Calu3 (cell line): ENCODE results near the gene SHROOM4. TPM values are rescaled to one million over a fixed set of nuclear protein-coding genes. Genes with fewer than 3 reads are reported as not detected.

Source experiments
- BruUV-seq: library from RNA; stranded (reverse); fragments of 400-500 nt; replicated peaks from 2 replicates; lab custom pipeline; 2021; lab: Mats Ljungman, UMichigan
- CTCF ChIA-PET: fragments of 300-600 bp; sonication (Branson Sonifier 250); formaldehyde crosslinking; loops from one replicate; lab custom pipeline; 2022; ENCODE audit warnings: antibody characterized with exemption; lab: Charles Lee
- DNase-seq: peaks from one replicate; pipeline ENCODE4 v3.0.0; 2022
- H3K27ac Mint-ChIP-seq: one replicate; pipeline ENCODE4 v1.8.0; 2022; ENCODE audit warnings: mixed read lengths; ENCODE audit not compliant: unreplicated experiment
- H3K27me3 Mint-ChIP-seq: one replicate; pipeline ENCODE4 v1.8.0; 2022; ENCODE audit warnings: mixed read lengths; ENCODE audit not compliant: unreplicated experiment
- H3K36me3 Mint-ChIP-seq: one replicate; pipeline ENCODE4 v1.8.0; 2022; ENCODE audit warnings: mild to moderate bottlenecking, moderate library complexity, mixed read lengths; ENCODE audit not compliant: insufficient read depth, unreplicated experiment
- H3K4me1 Mint-ChIP-seq: one replicate; pipeline ENCODE4 v1.8.0; 2022; ENCODE audit warnings: mild to moderate bottlenecking, low read depth, mixed read lengths; ENCODE audit not compliant: unreplicated experiment
- H3K4me3 Mint-ChIP-seq: one replicate; pipeline ENCODE4 v1.8.0; 2022; ENCODE audit warnings: mild to moderate bottlenecking, low read depth, moderate library complexity, mixed read lengths; ENCODE audit not compliant: unreplicated experiment
- H3K9me3 Mint-ChIP-seq: one replicate; pipeline ENCODE4 v1.8.0; 2022; ENCODE audit warnings: low read depth, mixed read lengths; ENCODE audit not compliant: unreplicated experiment
- CTCF ChIP-seq: fragments of 200-600 bp; IDR thresholded peaks from one replicate; pipeline ENCODE4 v1.8.0; 2022; ENCODE audit warnings: antibody characterized with exemption; ENCODE audit not compliant: unreplicated experiment
- intact Hi-C: fragments of 100-400 bp; cut with micrococcal nuclease; formaldehyde crosslinking; loops from one replicate; pipeline ENCODE4 v1.10.0; 2022; ENCODE audit not compliant: unreplicated experiment
- total RNA-seq: library from RNA; stranded (reverse); gene quantifications from 2 replicates; pipeline ENCODE4 v1.2.3, GENCODE V29; 2022

Gene SHROOM4
- total RNA-seq, 1 experiment from 2014 or later: 3.2 TPM

- intact Hi-C loops: no loop called here
- Mint-ChIP-seq H3K4me3 (no peak overlapping the region), H3K27ac (no peak overlapping the region), H3K27me3 (no peaks in the 10 kb centered on the region), H3K36me3 (no peaks in the 10 kb centered on the region), H3K4me1 (no peaks in the 10 kb centered on the region), H3K9me3 (no peaks in the 10 kb centered on the region)
- DNase-seq: no peak
- TF ChIP-seq CTCF: no peak
- BruUV-seq: no TSS peak
- CTCF ChIA-PET: interaction anchor here (0.9 to 1.8 kb wide), 2 partner anchors 11 kb away, joined by 3 read pairs; no protein-coding TSS in a partner anchor
These were observed 178.8 kb downstream of the SHROOM4 start for GRCh38 chrX:50635162-50635561.

GRCh38 chrX:50629774-50630173, 184.2 kb downstream of the SHROOM4 start:
- Mint-ChIP-seq H3K27me3 (no peaks in the 10 kb centered on the region), H3K4me1 (no peaks in the 10 kb centered on the region), H3K9me3 (no peaks in the 10 kb centered on the region), H3K4me3 (no peak overlapping the region), H3K27ac (no peak overlapping the region), H3K36me3 (no peaks in the 10 kb centered on the region)
- intact Hi-C loops: no loop called here
- no TSS peak for BruUV-seq
- no peak for TF ChIP-seq CTCF
- CTCF ChIA-PET: interaction anchor here (0.7 kb wide), 1 partner anchor 8 kb away, joined by 3 read pairs; no protein-coding TSS in a partner anchor
- DNase-seq: no peak

- intact Hi-C loops: no loop called here
- CTCF ChIA-PET: no interaction called here
- H3K9me3 Mint-ChIP-seq: no peaks in the 10 kb centered on the region
- no peaks in the 10 kb centered on the region for H3K4me1 Mint-ChIP-seq
- TF ChIP-seq CTCF: no peak
- H3K36me3 Mint-ChIP-seq: no peaks in the 10 kb centered on the region
- no peak overlapping the region for H3K4me3 Mint-ChIP-seq
- no peak for DNase-seq
- H3K27me3 Mint-ChIP-seq: no peaks in the 10 kb centered on the region
- H3K27ac Mint-ChIP-seq: no peak overlapping the region
- BruUV-seq: no TSS peak
These were observed 186.3 kb downstream of the SHROOM4 start for GRCh38 chrX:50627696-50628095.

GRCh38 chrX:50626432-50626831, 187.6 kb downstream of the SHROOM4 start:
- Mint-ChIP-seq H3K4me1 (no peaks in the 10 kb centered on the region), H3K9me3 (no peaks in the 10 kb centered on the region), H3K27me3 (no peaks in the 10 kb centered on the region), H3K4me3 (no peak overlapping the region), H3K36me3 (no peaks in the 10 kb centered on the region), H3K27ac (no peak overlapping the region)
- no peak for DNase-seq
- intact Hi-C loops: no loop called here
- CTCF ChIA-PET: no interaction called here
- BruUV-seq: no TSS peak
- no peak for TF ChIP-seq CTCF
